GM19240 (cell line): ENCODE results near the gene PRDM16.

Source experiments
- DNase-seq: peaks from one replicate; pipeline ENCODE4 v3.0.0; 2011; ENCODE audit warnings: low spot score; ENCODE audit not compliant: insufficient read length

Gene PRDM16

GRCh38 chr1:3204725-3205124, 135.7 kb downstream of the PRDM16 start:
- no peak for DNase-seq

DNA sequence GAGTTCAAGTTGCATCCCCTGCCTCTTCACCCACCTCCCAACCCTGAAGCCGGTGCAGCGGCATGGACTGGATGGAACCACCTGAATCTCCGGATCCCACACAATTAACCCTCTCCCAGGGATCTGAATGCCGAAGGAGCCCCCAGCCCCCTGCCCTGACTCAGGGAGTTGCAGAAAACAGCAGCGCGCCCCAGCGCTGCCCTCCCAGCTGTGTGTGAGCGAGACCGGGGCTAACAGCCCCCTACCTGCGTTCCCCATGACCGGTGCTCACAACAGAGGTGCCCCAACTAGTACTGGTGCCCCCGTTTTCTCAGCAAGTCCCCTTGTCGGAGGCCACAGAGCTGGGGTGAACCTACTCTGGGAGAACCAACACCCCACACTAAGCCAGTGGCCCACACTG, 136.8 kb downstream of the PRDM16 start:
- no peak for DNase-seq

- no peak for DNase-seq
Observed at GRCh38 chr1:3206696-3207095, 137.7 kb downstream of the PRDM16 start.

GRCh38 chr1:3207217-3207848, 138.3 kb downstream of the PRDM16 start:
- DNase-seq, result no peak

GRCh38 chr1:3208819-3209200, 139.8 kb downstream of the PRDM16 start:
- DNase-seq, result no peak

GRCh38 chr1:3209201-3209600, 140.2 kb downstream of the PRDM16 start:
- no peak for DNase-seq

DNA sequence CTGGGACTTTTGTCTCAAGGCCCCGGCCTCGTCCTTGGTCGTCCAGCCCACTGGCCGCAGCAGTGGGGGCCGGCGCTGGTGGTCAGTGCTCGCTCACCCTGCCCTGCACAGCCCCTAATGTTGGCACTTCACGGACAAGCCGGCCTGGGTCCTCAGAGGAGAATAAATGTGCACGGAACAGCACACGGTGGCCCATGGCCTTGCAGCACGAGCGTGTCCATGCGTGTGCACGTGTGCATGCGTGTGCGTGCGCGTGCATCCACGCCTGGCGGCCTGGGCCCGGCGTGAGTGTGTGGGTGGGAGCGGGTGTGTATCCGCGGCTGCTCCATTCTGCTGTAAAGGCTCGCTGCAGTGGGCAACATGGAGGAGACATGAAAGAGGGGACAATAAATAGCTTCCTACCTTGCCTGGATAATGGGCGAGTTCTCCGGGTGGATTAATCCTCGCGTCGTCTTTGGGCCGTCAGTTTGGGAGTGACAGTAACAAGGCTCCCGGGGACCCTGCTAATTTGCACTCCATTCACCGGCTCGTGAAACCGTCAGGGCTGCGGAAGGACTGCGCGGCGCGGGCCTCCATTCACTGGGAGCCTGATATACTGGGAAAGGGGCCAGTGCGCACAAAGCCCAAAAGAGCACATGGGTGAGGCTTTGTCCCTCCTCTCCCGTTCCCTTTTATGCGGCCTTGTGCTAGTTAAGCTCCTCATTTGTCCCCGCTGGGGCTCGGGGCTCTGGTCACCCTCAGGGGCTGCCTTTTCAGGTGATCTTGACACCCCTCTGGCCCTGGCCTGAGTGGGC, 142.8 kb downstream of the PRDM16 start:
- no peak for DNase-seq

DNA sequence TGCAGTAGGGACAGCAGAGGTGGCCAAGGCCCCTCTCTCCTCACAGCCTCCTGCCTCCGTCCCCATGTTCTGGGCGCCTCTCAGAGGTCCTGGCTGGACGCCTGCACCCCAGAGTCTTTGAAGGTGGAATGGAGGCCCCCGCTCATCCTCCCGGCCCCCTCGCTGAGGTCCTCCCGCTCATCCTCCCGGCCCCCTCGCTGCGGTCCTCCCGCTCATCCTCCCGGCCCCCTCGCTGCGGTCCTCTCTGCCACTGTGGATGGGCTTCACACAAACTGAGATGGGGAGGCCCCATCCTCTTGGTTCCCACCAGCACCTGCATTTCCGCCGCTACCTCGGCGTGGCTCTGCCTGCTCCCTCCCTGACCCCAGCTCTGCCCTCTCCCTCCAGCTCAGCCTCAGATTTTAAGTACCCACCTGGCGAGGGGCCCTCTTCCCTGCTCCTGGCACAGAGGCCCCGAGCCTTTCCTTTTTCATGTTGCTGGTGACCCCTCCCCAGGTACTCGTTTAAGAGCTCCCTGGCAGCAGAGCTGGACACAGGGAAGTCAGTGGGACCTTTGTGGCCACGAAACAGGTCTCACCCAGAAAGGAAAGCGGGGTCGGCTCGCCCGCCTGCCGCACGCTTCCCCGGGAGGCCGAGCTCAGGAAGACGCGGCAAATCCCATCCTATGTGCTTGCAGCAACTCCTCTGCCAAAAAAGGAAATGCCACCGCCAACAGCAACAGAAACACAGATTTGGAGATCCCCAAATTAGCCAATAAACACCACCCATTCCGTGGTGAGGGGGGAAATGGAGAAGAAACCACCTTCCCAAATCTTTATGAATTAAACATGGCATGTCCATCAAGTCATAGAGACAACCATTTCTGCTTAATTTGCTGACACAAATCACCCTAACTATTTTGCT, 143.7 kb downstream of the PRDM16 start:
- DNase-seq, result no peak

DNA sequence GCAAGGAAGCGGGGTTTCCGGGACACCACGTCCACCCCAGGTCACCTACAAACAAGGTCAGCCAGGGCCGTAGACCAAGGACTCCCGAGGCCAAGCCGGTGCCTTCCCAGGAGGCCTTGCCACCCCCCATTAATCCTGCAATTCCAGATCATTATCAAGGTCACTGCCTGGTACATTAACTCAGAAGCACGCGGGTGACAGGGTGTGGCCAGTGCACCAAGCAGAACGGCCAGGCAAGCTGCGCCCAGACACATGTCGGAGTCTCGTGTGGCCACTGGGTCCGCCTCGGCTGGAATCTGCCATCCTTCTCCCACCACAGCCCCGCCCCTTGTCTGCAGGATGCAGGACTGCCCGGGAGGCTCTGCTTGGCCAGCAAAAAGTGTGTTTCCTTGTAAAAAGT, 144.7 kb downstream of the PRDM16 start:
- no peak for DNase-seq

DNA sequence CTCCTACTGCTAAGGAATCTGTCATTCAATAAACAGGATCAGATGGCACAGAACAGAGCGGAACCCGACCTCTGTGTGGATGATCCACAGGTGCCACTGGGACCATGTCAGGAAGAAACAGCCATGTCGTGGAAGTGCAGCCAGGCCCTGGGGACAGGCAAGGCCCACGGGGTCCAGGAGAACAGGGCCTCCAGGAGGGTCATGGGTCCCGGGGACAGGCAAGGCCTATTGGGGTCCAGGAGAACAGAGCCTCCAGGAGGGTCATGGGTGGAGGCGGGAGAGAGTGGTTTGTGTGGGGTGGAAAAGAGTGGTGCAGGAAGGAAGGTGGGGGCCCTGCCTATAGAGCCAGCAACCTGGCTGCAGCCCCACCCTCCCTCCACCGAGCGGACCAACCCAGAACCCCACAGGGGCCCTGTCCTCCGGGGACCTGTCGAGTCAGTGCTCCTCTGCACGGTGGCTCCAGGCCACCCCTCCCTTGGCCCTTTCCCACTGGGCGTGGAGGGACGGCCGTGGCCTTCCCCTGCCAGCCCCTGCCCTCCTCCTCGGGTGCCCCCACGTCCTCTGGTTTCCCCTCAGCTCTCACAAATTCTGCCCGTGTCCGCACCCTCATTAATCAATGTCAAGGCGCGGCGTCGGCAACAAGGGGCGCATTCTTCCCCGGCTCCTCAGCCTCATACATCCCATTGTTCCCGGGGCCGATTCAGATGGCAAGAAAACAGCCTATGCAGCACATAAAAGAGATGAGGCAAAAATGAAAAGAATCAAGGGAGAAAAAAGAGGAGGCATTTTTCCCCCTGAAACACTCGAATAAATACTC, 146.4 kb downstream of the PRDM16 start:
- DNase-seq, result no peak

DNA sequence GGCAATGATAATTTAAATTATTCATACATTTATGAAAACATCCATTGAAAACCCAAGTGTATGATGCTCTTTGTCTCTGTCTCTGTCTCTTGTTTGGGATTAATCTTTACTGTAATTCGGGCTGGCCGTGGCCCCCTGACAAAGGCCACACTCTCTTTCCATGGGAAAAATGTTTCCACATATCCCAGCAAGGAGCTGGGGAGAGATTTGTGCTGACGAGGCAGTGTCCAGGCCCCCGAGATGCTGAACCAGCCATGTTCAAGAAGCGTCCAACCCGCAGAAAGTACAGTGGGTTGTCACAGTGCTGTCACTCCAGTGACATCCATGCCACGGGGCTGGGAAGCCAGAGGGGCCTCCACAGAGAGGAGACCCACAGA, 147.0 kb downstream of the PRDM16 start:
- DNase-seq, result no peak

DNA sequence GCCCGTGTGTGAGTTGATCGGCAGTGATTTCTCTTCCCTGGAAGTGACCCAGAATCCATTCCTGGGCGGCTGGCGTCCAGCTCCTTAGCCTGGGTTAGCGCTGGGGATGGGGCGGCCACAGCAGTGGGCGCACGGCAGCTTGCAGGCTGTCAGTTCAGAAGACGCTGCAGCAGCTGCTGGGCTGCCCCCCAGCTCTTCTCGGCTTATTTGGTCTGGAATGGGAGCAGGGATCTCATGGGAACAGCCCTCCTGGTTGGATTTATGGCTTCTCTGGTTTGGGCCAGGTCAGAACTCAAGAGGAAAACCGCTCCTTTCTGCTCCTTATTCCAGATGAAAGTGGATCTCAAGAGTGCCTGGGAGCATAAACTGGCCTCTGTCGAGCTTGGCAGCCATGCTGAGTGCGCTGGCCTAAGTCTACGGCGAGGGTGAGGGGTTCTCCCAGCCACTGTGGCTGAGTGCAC, 148.2 kb downstream of the PRDM16 start:
- no peak for DNase-seq

GRCh38 chr1:3217979-3218679, 149.1 kb downstream of the PRDM16 start:
- DNase-seq, result no peak

- DNase-seq, result no peak
Observed at GRCh38 chr1:3219005-3219790, 150.2 kb downstream of the PRDM16 start.

DNA sequence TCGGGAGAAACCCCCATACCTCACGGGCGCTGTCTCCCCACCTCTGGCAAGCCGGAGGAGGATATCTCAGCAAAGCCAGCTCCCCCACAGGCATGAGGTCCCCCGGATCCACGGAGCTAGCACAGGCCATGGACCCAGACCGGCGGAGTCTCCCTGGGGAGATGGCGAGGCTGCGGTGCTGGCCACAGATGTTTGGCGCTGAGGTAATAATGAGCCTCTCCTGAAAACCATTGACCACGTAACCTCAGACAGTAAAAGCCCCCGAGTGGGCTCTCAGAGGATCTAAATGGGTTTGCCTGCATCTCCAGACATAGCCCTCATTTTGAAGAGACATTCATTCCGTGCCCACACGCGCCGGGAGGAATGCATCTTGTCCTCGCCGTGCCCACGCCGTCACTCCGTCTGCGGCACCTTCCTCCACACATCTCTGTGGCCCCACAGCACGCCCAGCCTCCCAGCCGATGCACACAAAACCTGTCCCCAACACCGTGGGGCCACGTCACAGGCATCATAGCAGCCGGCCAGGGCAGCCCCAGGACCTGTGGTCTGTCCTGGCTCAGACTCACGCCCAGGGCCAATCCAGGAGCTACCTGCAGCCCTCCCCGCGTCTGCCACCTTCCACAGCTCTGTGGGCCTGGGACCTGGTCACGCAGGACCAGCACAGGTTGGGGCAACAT, 150.9 kb downstream of the PRDM16 start:
- no peak for DNase-seq

DNA sequence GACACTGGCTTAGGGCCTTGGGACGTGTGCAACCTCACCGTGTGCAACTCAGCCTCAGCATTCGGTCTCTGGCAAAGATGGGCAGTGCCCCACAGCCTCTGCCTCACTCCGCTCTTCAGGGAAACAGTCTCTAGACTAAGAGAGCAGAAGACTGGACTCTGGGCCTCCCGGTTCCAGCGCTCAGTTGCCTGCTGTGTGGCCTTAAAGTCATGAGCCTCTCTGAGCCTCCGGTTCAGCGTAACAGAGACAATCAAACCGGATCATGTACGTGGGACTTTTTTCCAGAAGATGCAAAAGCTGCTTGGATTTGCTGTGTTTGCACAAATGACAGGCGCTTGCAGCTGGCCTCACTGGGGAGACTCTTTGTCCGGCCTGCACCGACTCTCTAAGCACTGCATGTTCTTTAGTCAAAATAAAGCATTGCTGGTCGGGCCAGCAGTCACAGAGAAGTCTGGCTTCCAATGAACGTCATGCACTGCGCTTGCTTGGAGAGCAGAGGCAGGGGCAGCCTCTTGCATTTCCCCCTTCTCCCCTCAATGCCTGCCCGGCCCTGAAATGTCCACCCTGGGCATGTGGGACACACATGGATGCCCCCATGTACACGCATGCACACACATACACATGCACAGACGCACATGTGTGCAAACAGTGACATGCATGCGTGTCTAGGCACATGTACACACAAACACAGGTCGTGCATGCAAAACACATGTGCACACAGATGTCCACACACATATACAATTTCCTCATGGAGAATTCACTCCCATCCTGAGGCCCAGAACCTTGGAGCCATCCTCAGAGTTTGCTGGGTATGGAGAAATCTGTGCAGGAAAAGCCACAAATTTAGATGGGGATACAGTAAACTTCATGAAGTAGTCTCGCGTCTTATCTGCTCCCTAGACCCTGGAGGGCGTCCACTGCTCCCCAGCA, 152.4 kb downstream of the PRDM16 start:
- DNase-seq, result no peak

DNA sequence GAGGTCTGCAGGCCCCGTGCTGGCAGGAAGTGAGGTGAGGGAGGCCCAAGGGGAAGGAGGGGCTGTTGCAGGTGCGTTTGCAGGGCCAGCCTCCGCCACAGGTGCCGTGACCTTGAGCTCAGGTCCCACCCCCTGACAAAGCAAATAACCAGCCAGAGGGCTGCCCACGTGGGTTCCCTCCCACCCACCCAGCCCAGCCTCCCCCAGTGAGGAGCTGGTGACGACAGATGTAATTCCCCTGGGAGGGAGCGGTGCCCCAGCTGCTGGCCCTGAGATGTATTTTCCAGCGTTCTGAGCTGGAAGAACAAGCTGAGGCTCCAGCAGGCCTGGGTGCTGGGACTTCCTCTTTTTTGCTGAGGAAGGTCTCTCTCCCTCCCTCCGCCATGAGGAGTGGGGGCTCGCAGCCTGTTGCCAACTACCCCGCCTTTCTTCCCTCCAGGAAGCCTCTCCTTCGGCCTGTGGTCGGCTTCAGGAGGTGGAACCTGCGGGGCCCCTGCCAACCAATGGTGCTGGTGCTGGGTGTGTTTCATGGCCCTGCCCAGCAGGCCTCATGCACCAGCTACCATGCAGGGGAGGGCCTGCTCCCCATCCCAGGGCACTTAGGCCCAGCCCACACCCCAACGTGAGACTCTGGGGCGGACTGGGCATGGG, 153.2 kb downstream of the PRDM16 start:
- DNase-seq, result no peak

DNA sequence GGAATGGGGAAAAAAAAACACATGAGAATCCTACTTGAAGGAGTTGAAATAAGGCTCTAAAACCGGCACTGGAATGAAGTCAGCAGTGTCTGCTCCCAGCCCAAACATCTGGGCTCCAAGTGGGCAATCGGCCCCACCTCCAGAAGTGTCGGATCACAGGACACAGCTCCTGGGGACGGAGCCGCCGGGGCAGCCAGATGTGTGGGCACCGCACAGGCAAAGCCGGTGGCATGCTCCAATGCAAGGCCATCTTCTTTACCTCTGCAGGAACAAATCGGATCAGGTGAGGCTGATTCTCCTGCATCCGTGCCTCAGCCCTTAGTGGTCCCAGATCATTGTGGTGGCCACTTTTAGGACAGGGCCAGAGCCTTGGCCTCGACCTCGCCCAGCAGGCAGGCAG, 156.7 kb downstream of the PRDM16 start:
- DNase-seq, result no peak
